ENCODE measurements around the gene SIGLEC12.
"Not testable (repeated sequence)": the region's sequence is repeated elsewhere in the genome, so short reads cannot be mapped to it uniquely, and the experiment has no call there.

SIGLEC12 gene

GRCh38 chr19:51514866-51515481 lies 13.4 kb upstream of the SIGLEC12 start:
- no peak overlapping the region for H3K9ac ChIP-seq (ENCODE audit: low read depth, low read length)
- no peaks in the 10 kb centered on the region for H3K9me3 ChIP-seq (ENCODE audit: control insufficient read depth, insufficient read depth, low read length)
- no peaks in the 10 kb centered on the region for H3K4me1 ChIP-seq (ENCODE audit: control insufficient read depth, insufficient read depth, low read length)
- no peaks in the 10 kb centered on the region for H3K36me3 ChIP-seq (ENCODE audit: control insufficient read depth, insufficient read depth, low read length)
- no peak overlapping the region for H3K4me3 ChIP-seq (ENCODE audit: low read depth, low read length)
- H3K27me3 ChIP-seq (ENCODE audit: control insufficient read depth, insufficient read depth, low read length): peaks cover 6% of the 10 kb centered on the region

- Histone ChIP-seq H3K9ac (ENCODE audit: low read depth, low read length) (no peak overlapping the region), H3K36me3 (ENCODE audit: control insufficient read depth, insufficient read depth, low read length) (no peaks in the 10 kb centered on the region), H3K4me1 (ENCODE audit: control insufficient read depth, insufficient read depth, low read length) (no peaks in the 10 kb centered on the region), H3K4me3 (ENCODE audit: low read depth, low read length) (no peak overlapping the region), H3K9me3 (ENCODE audit: control insufficient read depth, insufficient read depth, low read length) (no peaks in the 10 kb centered on the region), H3K27me3 (ENCODE audit: control insufficient read depth, insufficient read depth, low read length) (peaks cover 6% of the 10 kb centered on the region)
These were observed 12.4 kb upstream of the SIGLEC12 start for GRCh38 chr19:51513968-51514367.

- Histone ChIP-seq H3K36me3 (ENCODE audit: control insufficient read depth, insufficient read depth, low read length) (no peaks in the 10 kb centered on the region), H3K9ac (ENCODE audit: low read depth, low read length) (no peak overlapping the region), H3K9me3 (ENCODE audit: control insufficient read depth, insufficient read depth, low read length) (no peaks in the 10 kb centered on the region), H3K4me1 (ENCODE audit: control insufficient read depth, insufficient read depth, low read length) (no peaks in the 10 kb centered on the region), H3K27me3 (ENCODE audit: control insufficient read depth, insufficient read depth, low read length) (peaks cover 6% of the 10 kb centered on the region), H3K4me3 (ENCODE audit: low read depth, low read length) (no peak overlapping the region)
These were observed 9.8 kb upstream of the SIGLEC12 start for GRCh38 chr19:51511353-51511752.

GRCh38 chr19:51509823-51510660 lies 8.4 kb upstream of the SIGLEC12 start:
- no peak overlapping the region for H3K4me3 ChIP-seq (ENCODE audit: low read depth, low read length)
- no peaks in the 10 kb centered on the region for H3K4me1 ChIP-seq (ENCODE audit: control insufficient read depth, insufficient read depth, low read length)
- H3K9ac ChIP-seq (ENCODE audit: low read depth, low read length): no peak overlapping the region
- H3K9me3 ChIP-seq (ENCODE audit: control insufficient read depth, insufficient read depth, low read length): no peaks in the 10 kb centered on the region
- H3K36me3 ChIP-seq (ENCODE audit: control insufficient read depth, insufficient read depth, low read length): no peaks in the 10 kb centered on the region
- peaks cover 6% of the 10 kb centered on the region for H3K27me3 ChIP-seq (ENCODE audit: control insufficient read depth, insufficient read depth, low read length)

- no peaks in the 10 kb centered on the region for H3K4me1 ChIP-seq (ENCODE audit: control insufficient read depth, insufficient read depth, low read length)
- no peaks in the 10 kb centered on the region for H3K36me3 ChIP-seq (ENCODE audit: control insufficient read depth, insufficient read depth, low read length)
- no peak overlapping the region for H3K4me3 ChIP-seq (ENCODE audit: low read depth, low read length)
- H3K9ac ChIP-seq (ENCODE audit: low read depth, low read length): no peak overlapping the region
- peaks cover 6% of the 10 kb centered on the region for H3K27me3 ChIP-seq (ENCODE audit: control insufficient read depth, insufficient read depth, low read length)
- H3K9me3 ChIP-seq (ENCODE audit: control insufficient read depth, insufficient read depth, low read length): no peaks in the 10 kb centered on the region
These were observed 6.6 kb upstream of the SIGLEC12 start for GRCh38 chr19:51508059-51508733.

GRCh38 chr19:51507640-51508058 lies 6.0 kb upstream of the SIGLEC12 start:
- H3K36me3 ChIP-seq (ENCODE audit: control insufficient read depth, insufficient read depth, low read length): no peaks in the 10 kb centered on the region
- H3K4me3 ChIP-seq (ENCODE audit: low read depth, low read length): no peak overlapping the region
- H3K27me3 ChIP-seq (ENCODE audit: control insufficient read depth, insufficient read depth, low read length): peaks cover 4% of the 10 kb centered on the region
- no peaks in the 10 kb centered on the region for H3K9me3 ChIP-seq (ENCODE audit: control insufficient read depth, insufficient read depth, low read length)
- no peaks in the 10 kb centered on the region for H3K4me1 ChIP-seq (ENCODE audit: control insufficient read depth, insufficient read depth, low read length)
- no peak overlapping the region for H3K9ac ChIP-seq (ENCODE audit: low read depth, low read length)

- H3K27me3 ChIP-seq (ENCODE audit: control insufficient read depth, insufficient read depth, low read length): peaks cover under 1% of the 10 kb centered on the region
- no peaks in the 10 kb centered on the region for H3K36me3 ChIP-seq (ENCODE audit: control insufficient read depth, insufficient read depth, low read length)
- no peak overlapping the region for H3K9ac ChIP-seq (ENCODE audit: low read depth, low read length)
- H3K4me1 ChIP-seq (ENCODE audit: control insufficient read depth, insufficient read depth, low read length): no peaks in the 10 kb centered on the region
- no peak overlapping the region for H3K4me3 ChIP-seq (ENCODE audit: low read depth, low read length)
- H3K9me3 ChIP-seq (ENCODE audit: control insufficient read depth, insufficient read depth, low read length): no peaks in the 10 kb centered on the region
These were observed 5.6 kb upstream of the SIGLEC12 start for GRCh38 chr19:51507192-51507591.

- Histone ChIP-seq H3K4me1 (ENCODE audit: control insufficient read depth, insufficient read depth, low read length) (no peaks in the 10 kb centered on the region), H3K36me3 (ENCODE audit: control insufficient read depth, insufficient read depth, low read length) (no peaks in the 10 kb centered on the region), H3K9me3 (ENCODE audit: control insufficient read depth, insufficient read depth, low read length) (no peaks in the 10 kb centered on the region), H3K4me3 (ENCODE audit: low read depth, low read length) (no peak overlapping the region), H3K27me3 (ENCODE audit: control insufficient read depth, insufficient read depth, low read length) (no peaks in the 10 kb centered on the region), H3K9ac (ENCODE audit: low read depth, low read length) (no peak overlapping the region)
These were observed 4.3 kb upstream of the SIGLEC12 start for GRCh38 chr19:51505904-51506303.

GRCh38 chr19:51503896-51504295 lies 2.3 kb upstream of the SIGLEC12 start:
- Histone ChIP-seq H3K4me1 (ENCODE audit: control insufficient read depth, insufficient read depth, low read length) (no peaks in the 10 kb centered on the region), H3K4me3 (ENCODE audit: low read depth, low read length) (no peak overlapping the region), H3K9ac (ENCODE audit: low read depth, low read length) (no peak overlapping the region), H3K36me3 (ENCODE audit: control insufficient read depth, insufficient read depth, low read length) (no peaks in the 10 kb centered on the region), H3K27me3 (ENCODE audit: control insufficient read depth, insufficient read depth, low read length) (no peaks in the 10 kb centered on the region), H3K9me3 (ENCODE audit: control insufficient read depth, insufficient read depth, low read length) (no peaks in the 10 kb centered on the region)

GRCh38 chr19:51503286-51503817 lies 1.8 kb upstream of the SIGLEC12 start:
- H3K4me1 ChIP-seq (ENCODE audit: control insufficient read depth, insufficient read depth, low read length): no peaks in the 10 kb centered on the region
- H3K4me3 ChIP-seq (ENCODE audit: low read depth, low read length): no peak overlapping the region
- H3K27me3 ChIP-seq (ENCODE audit: control insufficient read depth, insufficient read depth, low read length): peaks cover 2% of the 10 kb centered on the region
- no peaks in the 10 kb centered on the region for H3K9me3 ChIP-seq (ENCODE audit: control insufficient read depth, insufficient read depth, low read length)
- no peak overlapping the region for H3K9ac ChIP-seq (ENCODE audit: low read depth, low read length)
- no peaks in the 10 kb centered on the region for H3K36me3 ChIP-seq (ENCODE audit: control insufficient read depth, insufficient read depth, low read length)

GRCh38 chr19:51500931-51501330 lies 669 bp downstream of the SIGLEC12 start:
- H3K9ac ChIP-seq (ENCODE audit: low read depth, low read length); H3K9me3 ChIP-seq (ENCODE audit: control insufficient read depth, insufficient read depth, low read length); H3K36me3 ChIP-seq (ENCODE audit: control insufficient read depth, insufficient read depth, low read length); H3K27me3 ChIP-seq (ENCODE audit: control insufficient read depth, insufficient read depth, low read length); H3K4me3 ChIP-seq (ENCODE audit: low read depth, low read length); H3K4me1 ChIP-seq (ENCODE audit: control insufficient read depth, insufficient read depth, low read length): not testable (repeated sequence)
